Sigmoid colon (tissue), 4 donors: ENCODE data around the gene GALNT18.

Experiments
- CTCF ChIP-seq, 4 experiments: fragments of 450-650 bp in 3 of 4; fragments of 200-600 bp in 1 of 4; IDR thresholded peaks; one replicate each; pipeline ENCODE4 v1.5.1; 2016 to 2019; ENCODE audit warnings: antibody characterized with exemption in 4 of 4, mild to moderate bottlenecking in 3 of 4, moderate library complexity in 2 of 4
- POLR2A ChIP-seq, 2 donors: fragments of 450-650 bp; IDR thresholded peaks; one replicate each; pipeline ENCODE4 v1.6.1; 2016; ENCODE audit warnings: antibody characterized with exemption in 2 of 2, mild to moderate bottlenecking in 2 of 2, moderate library complexity in 2 of 2
- POLR2AphosphoS5 ChIP-seq, 4 donors: sonication (generic); formaldehyde crosslinking; IDR thresholded peaks; one replicate each; pipeline ENCODE4 v1.6.1; 2017; ENCODE audit warnings: antibody characterized with exemption in 4 of 4

GRCh38 chr11:11584530-11584810 is 37.3 kb downstream of the GALNT18 start:
- TF ChIP-seq POLR2A (IDR thresholded peaks at IDR 0.05): no peak
- TF ChIP-seq CTCF (IDR thresholded peaks at IDR 0.05): no peak
- TF ChIP-seq POLR2AphosphoS5 (IDR thresholded peaks at IDR 0.05): no peak
